ENCODE measurements around the gene UHMK1. TPM values are rescaled to one million over a fixed set of nuclear protein-coding genes. Genes with fewer than 3 reads are reported as not detected.

The UHMK1 gene
- total RNA-seq, 2 donors from 2014 or later: 19.2 to 26.0 TPM

- Histone ChIP-seq H3K4me3 (ENCODE audit: low read length) (no peak overlapping the region), H3K9ac (ENCODE audit: extremely low read depth, low read length, poor library complexity, severe bottlenecking) (no peak overlapping the region), H3K36me3 (ENCODE audit: control insufficient read depth, insufficient read depth, low read length) (no peaks in the 10 kb centered on the region), H3K27me3 (ENCODE audit: control insufficient read depth, insufficient read depth, low read length, poor library complexity, severe bottlenecking) (no peaks in the 10 kb centered on the region), H3K4me1 (ENCODE audit: control insufficient read depth, insufficient read depth, low read length) (no peaks in the 10 kb centered on the region), H3K9me3 (ENCODE audit: control insufficient read depth, low read length) (no peaks in the 10 kb centered on the region), H3K27ac (ENCODE audit: low read depth, low read length) (no peak overlapping the region)
- no peak for DNase-seq
- Mint-ChIP-seq H3K27me3 (ENCODE audit: insufficient read depth) (no peaks in the 10 kb centered on the region), H3K9me3 (no peaks in the 10 kb centered on the region), H3K4me3 (no peak overlapping the region), H3K36me3 (ENCODE audit: low read depth) (peaks cover 6% of the 10 kb centered on the region), H3K27ac (no peak overlapping the region), H3K4me1 (no peaks in the 10 kb centered on the region)
- WGBS, 2 experiments (ENCODE audit: insufficient coverage in 1 of 2, insufficient read length in 1 of 2): 91% methylated on average over 2 of the region's 2 CpGs; no CpG with 5 or more reads in 1 of the 2 experiments
- TF ChIP-seq CTCF (conservative IDR thresholded peaks at IDR 0.05): no peak
These were observed 38.9 kb downstream of the UHMK1 start for GRCh38 chr1:162536511-162536910.

- TF ChIP-seq CTCF (conservative IDR thresholded peaks at IDR 0.05): no peak
- Histone ChIP-seq H3K27me3 (ENCODE audit: control insufficient read depth, insufficient read depth, low read length, poor library complexity, severe bottlenecking) (no peaks in the 10 kb centered on the region), H3K4me1 (ENCODE audit: control insufficient read depth, insufficient read depth, low read length) (no peaks in the 10 kb centered on the region), H3K36me3 (ENCODE audit: control insufficient read depth, insufficient read depth, low read length) (no peaks in the 10 kb centered on the region), H3K9me3 (ENCODE audit: control insufficient read depth, low read length) (no peaks in the 10 kb centered on the region), H3K9ac (ENCODE audit: extremely low read depth, low read length, poor library complexity, severe bottlenecking) (no peak overlapping the region), H3K27ac (ENCODE audit: low read depth, low read length) (no peak overlapping the region), H3K4me3 (ENCODE audit: low read length) (no peak overlapping the region)
- no peaks in the 10 kb centered on the region for H3K27me3 Mint-ChIP-seq (ENCODE audit: insufficient read depth)
- DNase-seq: no peak
- H3K4me3 Mint-ChIP-seq: no peak overlapping the region
- no peak overlapping the region for H3K27ac Mint-ChIP-seq
- 96% methylated on average over 2 of the region's 2 CpGs; no CpG with 5 or more reads in 1 of the 2 experiments for WGBS, 2 experiments (ENCODE audit: insufficient coverage in 1 of 2, insufficient read length in 1 of 2)
- no peaks in the 10 kb centered on the region for H3K9me3 Mint-ChIP-seq
- peaks cover 2% of the 10 kb centered on the region for H3K36me3 Mint-ChIP-seq (ENCODE audit: low read depth)
- H3K4me1 Mint-ChIP-seq: no peaks in the 10 kb centered on the region
These were observed 39.6 kb downstream of the UHMK1 start for GRCh38 chr1:162537216-162537615.

GRCh38 chr1:162538815-162539431 lies 41.3 kb downstream of the UHMK1 start:
- 92 to 100% methylated on average over 1 of the region's 1 CpG for WGBS, 2 experiments (ENCODE audit: insufficient coverage in 1 of 2, insufficient read length in 1 of 2)
- H3K9ac ChIP-seq (ENCODE audit: extremely low read depth, low read length, poor library complexity, severe bottlenecking): no peak overlapping the region
- no peak for DNase-seq
- peaks cover 10% of the 10 kb centered on the region for H3K9me3 Mint-ChIP-seq
- peaks cover 8% of the 10 kb centered on the region for H3K9me3 ChIP-seq (ENCODE audit: control insufficient read depth, low read length)
- H3K27ac Mint-ChIP-seq: no peak overlapping the region
- no peak for TF ChIP-seq CTCF (conservative IDR thresholded peaks at IDR 0.05)
- H3K36me3 ChIP-seq (ENCODE audit: control insufficient read depth, insufficient read depth, low read length): no peaks in the 10 kb centered on the region
- no peaks in the 10 kb centered on the region for H3K27me3 Mint-ChIP-seq (ENCODE audit: insufficient read depth)
- no peak overlapping the region for H3K4me3 ChIP-seq (ENCODE audit: low read length)
- no peak overlapping the region for H3K27ac ChIP-seq (ENCODE audit: low read depth, low read length)
- no peaks in the 10 kb centered on the region for H3K27me3 ChIP-seq (ENCODE audit: control insufficient read depth, insufficient read depth, low read length, poor library complexity, severe bottlenecking)
- no peak overlapping the region for H3K4me3 Mint-ChIP-seq
- H3K4me1 Mint-ChIP-seq: no peaks in the 10 kb centered on the region
- peaks cover 2% of the 10 kb centered on the region for H3K36me3 Mint-ChIP-seq (ENCODE audit: low read depth)
- H3K4me1 ChIP-seq (ENCODE audit: control insufficient read depth, insufficient read depth, low read length): no peaks in the 10 kb centered on the region
